Measurements from ENCODE around the gene MLC1. TPM values are rescaled to one million over a fixed set of nuclear protein-coding genes. Genes with fewer than 3 reads are reported as not detected.

Gene MLC1
- total and polyA plus RNA-seq, 10 of the 15 experiments (the other 5 are each of a cell fraction or from before 2014, with no cell fraction given): 0.03 to 0.15 (median 0.07) TPM; not detected in 7

DNA sequence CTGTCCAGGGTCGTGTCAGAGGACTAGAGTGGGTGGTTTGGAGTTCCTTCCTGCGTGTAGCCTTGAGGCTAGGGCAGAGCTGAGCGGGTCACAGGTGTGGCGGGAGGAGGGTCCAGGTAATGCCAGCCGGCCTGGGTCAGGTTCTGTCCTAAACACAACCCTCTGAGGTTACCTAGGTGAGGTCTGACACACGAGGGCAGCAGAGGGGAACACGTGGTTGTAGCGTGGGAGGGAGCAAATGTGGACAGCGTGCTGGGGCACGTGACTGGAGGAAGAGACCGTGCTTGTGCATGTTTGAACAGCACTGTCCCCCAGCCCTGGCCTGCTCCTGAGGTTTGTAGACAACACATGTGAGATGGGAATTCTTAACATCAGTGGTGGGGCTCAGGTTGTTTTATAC is 17.7 kb upstream of the MLC1 start (continued):
- TF ChIP-seq, protein P1, sequence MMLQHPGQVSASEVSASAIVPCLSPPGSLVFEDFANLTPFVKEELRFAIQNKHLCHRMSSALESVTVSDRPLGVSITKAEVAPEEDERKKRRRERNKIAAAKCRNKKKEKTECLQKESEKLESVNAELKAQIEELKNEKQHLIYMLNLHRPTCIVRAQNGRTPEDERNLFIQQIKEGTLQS (IDR thresholded peaks at IDR 0.05; ENCODE audit: borderline replicate concordance, extremely low read depth, low read depth, low read length): peak; percentile 55; the same call in 1 of the 2 replicates
- TF ChIP-seq IKZF2 (IDR thresholded peaks at IDR 0.05) (no peak), RUNX3 (IDR thresholded peaks at IDR 0.05; ENCODE audit: low read length) (peak; percentile 30; the same call in 1 of the 2 replicates), BHLHE40 (IDR thresholded peaks at IDR 0.05; ENCODE audit: borderline replicate concordance in 1 of 2, low read depth in 2 of 2, low read length in 1 of 2) (peak; percentile 80 to 88)
- TF ChIP-seq, protein P2, sequence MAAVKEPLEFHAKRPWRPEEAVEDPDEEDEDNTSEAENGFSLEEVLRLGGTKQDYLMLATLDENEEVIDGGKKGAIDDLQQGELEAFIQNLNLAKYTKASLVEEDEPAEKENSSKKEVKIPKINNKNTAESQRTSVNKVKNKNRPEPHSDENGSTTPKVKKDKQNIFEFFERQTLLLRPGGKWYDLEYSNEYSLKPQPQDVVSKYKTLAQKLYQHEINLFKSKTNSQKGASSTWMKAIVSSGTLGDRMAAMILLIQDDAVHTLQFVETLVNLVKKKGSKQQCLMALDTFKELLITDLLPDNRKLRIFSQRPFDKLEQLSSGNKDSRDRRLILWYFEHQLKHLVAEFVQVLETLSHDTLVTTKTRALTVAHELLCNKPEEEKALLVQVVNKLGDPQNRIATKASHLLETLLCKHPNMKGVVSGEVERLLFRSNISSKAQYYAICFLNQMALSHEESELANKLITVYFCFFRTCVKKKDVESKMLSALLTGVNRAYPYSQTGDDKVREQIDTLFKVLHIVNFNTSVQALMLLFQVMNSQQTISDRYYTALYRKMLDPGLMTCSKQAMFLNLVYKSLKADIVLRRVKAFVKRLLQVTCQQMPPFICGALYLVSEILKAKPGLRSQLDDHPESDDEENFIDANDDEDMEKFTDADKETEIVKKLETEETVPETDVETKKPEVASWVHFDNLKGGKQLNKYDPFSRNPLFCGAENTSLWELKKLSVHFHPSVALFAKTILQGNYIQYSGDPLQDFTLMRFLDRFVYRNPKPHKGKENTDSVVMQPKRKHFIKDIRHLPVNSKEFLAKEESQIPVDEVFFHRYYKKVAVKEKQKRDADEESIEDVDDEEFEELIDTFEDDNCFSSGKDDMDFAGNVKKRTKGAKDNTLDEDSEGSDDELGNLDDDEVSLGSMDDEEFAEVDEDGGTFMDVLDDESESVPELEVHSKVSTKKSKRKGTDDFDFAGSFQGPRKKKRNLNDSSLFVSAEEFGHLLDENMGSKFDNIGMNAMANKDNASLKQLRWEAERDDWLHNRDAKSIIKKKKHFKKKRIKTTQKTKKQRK (IDR thresholded peaks at IDR 0.05; ENCODE audit: low read depth, low read length): no peak

DNA sequence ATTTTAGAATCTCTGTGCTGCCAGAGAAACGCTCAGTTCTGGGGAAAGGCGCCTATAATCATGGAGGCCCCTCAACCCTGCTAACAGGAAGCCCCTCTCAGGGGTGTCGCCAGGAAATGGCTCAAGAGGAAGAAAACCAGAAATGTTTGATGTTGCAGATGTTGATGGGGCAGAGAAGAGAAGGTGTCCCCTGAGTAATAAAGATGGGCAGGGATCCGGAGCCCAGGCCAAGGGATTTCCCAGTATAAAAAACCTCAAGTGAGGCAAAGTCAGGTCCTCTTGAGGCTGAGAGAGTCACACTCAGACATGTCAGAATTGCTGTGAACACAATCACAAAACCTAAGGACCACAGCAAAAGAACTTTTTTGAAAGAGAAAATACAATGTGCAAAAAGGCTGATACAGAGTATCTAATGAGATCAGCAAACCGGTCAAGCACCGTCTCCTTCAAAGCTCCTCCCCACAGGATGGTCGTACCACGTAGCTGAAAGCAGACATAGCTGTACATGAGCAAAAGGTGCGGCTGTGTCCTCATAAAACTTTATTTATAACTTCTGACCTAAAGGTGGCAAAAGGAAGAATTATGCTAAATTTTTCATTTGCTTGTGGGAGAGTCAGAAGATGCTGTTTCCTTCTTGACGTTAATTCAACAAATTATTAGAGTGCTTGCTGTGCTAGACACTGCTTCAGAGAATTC is 16.8 kb upstream of the MLC1 start:
- ChIA-PET POLR2A (no interaction called here), SMC1A (ENCODE audit: uncharacterized antibody, unreplicated experiment) (no interaction called here), RAD21 (ENCODE audit: unreplicated experiment) (no interaction called here), CTCF (no interaction called here)
- no peaks in the 10 kb centered on the region for H4K20me1 ChIP-seq (ENCODE audit: control insufficient read depth, insufficient read depth)
- BruUV-seq (replicated peaks): no TSS peak
- H3K9me3 ChIP-seq (replicated peaks; ENCODE audit: control insufficient read depth, insufficient read depth, low read length): no peaks in the 10 kb centered on the region
- FAIRE-seq (peak; percentile 78), ATAC-seq (peak; percentile 57), DNase-seq (ENCODE audit: low read depth, low spot score) (no peak)
- H3K9ac ChIP-seq (ENCODE audit: control insufficient read depth, insufficient read depth, low read length): no peak overlapping the region
- H3K27ac ChIP-seq (ENCODE audit: control insufficient read depth, insufficient read depth): no peak overlapping the region
- H2AFZ ChIP-seq (ENCODE audit: control insufficient read depth, low read depth, low read length): no peak overlapping the region; the same call in 1 of the 2 replicates
- in situ Hi-C loops (cut with MboI): no loop called here
- H3K4me2 ChIP-seq (ENCODE audit: control insufficient read depth, insufficient read depth): no peak overlapping the region; the same call in 1 of the 2 replicates
- 30% methylated on average over 10 of the region's 10 CpGs for WGBS (ENCODE audit: insufficient coverage, insufficient replicate concordance, low lambda C conversion rate, missing lambda C conversion rate)
- H3K4me1 ChIP-seq (ENCODE audit: control insufficient read depth, insufficient read depth, low read length): peaks cover 8% of the 10 kb centered on the region
- H3K79me2 ChIP-seq (ENCODE audit: control insufficient read depth, insufficient read depth, low read length): no peaks in the 10 kb centered on the region
- H3K36me3 ChIP-seq (ENCODE audit: control insufficient read depth in 2 of 2, insufficient read depth in 2 of 2, low read length in 1 of 2): no peaks in the 10 kb centered on the region
- TF ChIP-seq, protein P3, sequence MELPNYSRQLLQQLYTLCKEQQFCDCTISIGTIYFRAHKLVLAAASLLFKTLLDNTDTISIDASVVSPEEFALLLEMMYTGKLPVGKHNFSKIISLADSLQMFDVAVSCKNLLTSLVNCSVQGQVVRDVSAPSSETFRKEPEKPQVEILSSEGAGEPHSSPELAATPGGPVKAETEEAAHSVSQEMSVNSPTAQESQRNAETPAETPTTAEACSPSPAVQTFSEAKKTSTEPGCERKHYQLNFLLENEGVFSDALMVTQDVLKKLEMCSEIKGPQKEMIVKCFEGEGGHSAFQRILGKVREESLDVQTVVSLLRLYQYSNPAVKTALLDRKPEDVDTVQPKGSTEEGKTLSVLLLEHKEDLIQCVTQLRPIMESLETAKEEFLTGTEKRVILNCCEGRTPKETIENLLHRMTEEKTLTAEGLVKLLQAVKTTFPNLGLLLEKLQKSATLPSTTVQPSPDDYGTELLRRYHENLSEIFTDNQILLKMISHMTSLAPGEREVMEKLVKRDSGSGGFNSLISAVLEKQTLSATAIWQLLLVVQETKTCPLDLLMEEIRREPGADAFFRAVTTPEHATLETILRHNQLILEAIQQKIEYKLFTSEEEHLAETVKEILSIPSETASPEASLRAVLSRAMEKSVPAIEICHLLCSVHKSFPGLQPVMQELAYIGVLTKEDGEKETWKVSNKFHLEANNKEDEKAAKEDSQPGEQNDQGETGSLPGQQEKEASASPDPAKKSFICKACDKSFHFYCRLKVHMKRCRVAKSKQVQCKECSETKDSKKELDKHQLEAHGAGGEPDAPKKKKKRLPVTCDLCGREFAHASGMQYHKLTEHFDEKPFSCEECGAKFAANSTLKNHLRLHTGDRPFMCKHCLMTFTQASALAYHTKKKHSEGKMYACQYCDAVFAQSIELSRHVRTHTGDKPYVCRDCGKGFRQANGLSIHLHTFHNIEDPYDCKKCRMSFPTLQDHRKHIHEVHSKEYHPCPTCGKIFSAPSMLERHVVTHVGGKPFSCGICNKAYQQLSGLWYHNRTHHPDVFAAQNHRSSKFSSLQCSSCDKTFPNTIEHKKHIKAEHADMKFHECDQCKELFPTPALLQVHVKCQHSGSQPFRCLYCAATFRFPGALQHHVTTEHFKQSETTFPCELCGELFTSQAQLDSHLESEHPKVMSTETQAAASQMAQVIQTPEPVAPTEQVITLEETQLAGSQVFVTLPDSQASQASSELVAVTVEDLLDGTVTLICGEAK (IDR thresholded peaks at IDR 0.05; ENCODE audit: borderline replicate concordance): peak; percentile 87
- TF ChIP-seq CBFB (IDR thresholded peaks at IDR 0.05; ENCODE audit: low read depth) (no peak), ATF7 (IDR thresholded peaks at IDR 0.05; ENCODE audit: low read depth) (no peak)
- no peaks in the 10 kb centered on the region for H3K27me3 ChIP-seq (replicated peaks in 1 of 2; ENCODE audit: control insufficient read depth in 2 of 2, insufficient read depth in 2 of 2, low read length in 1 of 2)
- H3K4me3 ChIP-seq: no peak overlapping the region
- intact Hi-C loops (cut with micrococcal nuclease; ENCODE audit: unreplicated experiment): no loop called here

All from GM12878 (cell line).